SK-N-SH (cell line): ENCODE data around the gene CPN1. TPM values are rescaled to one million over a fixed set of nuclear protein-coding genes. Genes with fewer than 3 reads are reported as not detected.

Experiments used
- CTCF ChIA-PET: fragments of 300-600, 350-600 bp; formaldehyde crosslinking; extraction: SDS; loops from one replicate; lab custom pipeline; 2021; lab: Yijun Ruan, JAX
- POLR2A ChIA-PET: fragments of 350-600 bp; sonication (Branson Sonifier 250); formaldehyde crosslinking; extraction: SDS; loops from one replicate; lab custom pipeline; 2020; ENCODE audit warnings: antibody characterized with exemption, inconsistent platforms; lab: Yijun Ruan, JAX
- DNase-seq: peaks from one replicate; pipeline ENCODE4 v3.0.0; 2012
- H2AFZ ChIP-seq: fragments of 200-600 bp; sonication (generic); 2 replicates; pipeline ENCODE4 v1.8.1; 2016; ENCODE audit warnings: antibody characterized with exemption, mild to moderate bottlenecking, low read depth
- H3F3A ChIP-seq: fragments of 200-600 bp; sonication (generic); replicated peaks from 2 replicates; pipeline ENCODE3; 2016; ENCODE audit warnings: antibody characterized with exemption, mild to moderate bottlenecking; ENCODE audit not compliant: insufficient read depth
- H3K27ac ChIP-seq, 2 experiments: fragments of 200-500 bp in 1 of 2; fragments of 200-600 bp in 1 of 2; sonication (Bioruptor generic) in 1 of 2; sonication (generic), shearing (Covaris generic) in 1 of 2; 2 replicates each; pipeline versions ENCODE4 v1.5.1 to v1.6.1; 2014 to 2016; ENCODE audit warnings: low read depth in 2 of 2, inconsistent platforms in 1 of 2, low read length in 1 of 2, mild to moderate bottlenecking in 1 of 2, mixed read lengths in 1 of 2
- H3K27me3 ChIP-seq: fragments of 200-600 bp; sonication (generic), shearing (Covaris generic); 2 replicates; pipeline ENCODE4 v1.6.1; 2016; ENCODE audit warnings: mixed run types; ENCODE audit not compliant: insufficient read depth
- H3K36me3 ChIP-seq, 2 experiments: fragments of 200-500 bp in 1 of 2; fragments of 200-600 bp in 1 of 2; sonication (Bioruptor generic) in 1 of 2; sonication (generic) in 1 of 2; replicated peaks in 1 of 2; 2 replicates each; pipeline versions ENCODE3 to v1.5.1; 2014 to 2016; ENCODE audit warnings: low read length in 1 of 2, mild to moderate bottlenecking in 1 of 2; ENCODE audit not compliant: insufficient read depth in 2 of 2, control insufficient read depth in 1 of 2
- H3K4me1 ChIP-seq, 2 experiments: fragments of 200-500 bp in 1 of 2; fragments of 200-600 bp in 1 of 2; sonication (Bioruptor generic) in 1 of 2; sonication (generic), shearing (Covaris generic) in 1 of 2; 2 replicates each; pipeline versions ENCODE4 v1.5.1 to v1.6.1; 2014 to 2016; ENCODE audit warnings: low read depth in 1 of 2, low read length in 1 of 2, mixed run types in 1 of 2; ENCODE audit not compliant: insufficient read depth in 2 of 2, control insufficient read depth in 1 of 2
- H3K4me2 ChIP-seq: fragments of 200-600 bp; sonication (generic), shearing (Covaris generic); 2 replicates; pipeline ENCODE4 v1.6.1; 2017; ENCODE audit warnings: mixed run types
- H3K4me3 ChIP-seq, 2 experiments: fragments of 200-500 bp in 1 of 2; fragments of 200-600 bp in 1 of 2; sonication (Bioruptor generic) in 1 of 2; sonication (generic), shearing (Covaris generic) in 1 of 2; 2 replicates each; pipeline versions ENCODE4 v1.5.1 to v1.8.1; 2014 to 2016; ENCODE audit warnings: low read depth in 2 of 2, inconsistent platforms in 1 of 2, low read length in 1 of 2, mild to moderate bottlenecking in 1 of 2, mixed read lengths in 1 of 2, moderate library complexity in 1 of 2
- H3K79me2 ChIP-seq: fragments of 200-600 bp; sonication (generic); 2 replicates; pipeline ENCODE4 v1.8.1; 2017; ENCODE audit warnings: mild to moderate bottlenecking; ENCODE audit not compliant: insufficient read depth
- H3K9ac ChIP-seq: fragments of 200-600 bp; sonication (generic); 2 replicates; pipeline ENCODE4 v1.6.1; 2017; ENCODE audit warnings: mixed run types
- H3K9me2 ChIP-seq: fragments of 200-600 bp; sonication (generic); 2 replicates; pipeline ENCODE4 v1.6.1; 2017; ENCODE audit warnings: mixed run types
- H3K9me3 ChIP-seq: fragments of 200-600 bp; sonication (generic); 2 replicates; pipeline ENCODE4 v1.6.1; 2017; ENCODE audit warnings: mixed run types, mild to moderate bottlenecking, moderate library complexity
- H4K20me1 ChIP-seq: fragments of 200-600 bp; sonication (generic); 2 replicates; pipeline ENCODE4 v1.6.1; 2017; ENCODE audit warnings: mild to moderate bottlenecking, mixed run types; ENCODE audit not compliant: insufficient read depth
- CHD2 ChIP-seq: fragments of 150-350 bp; IDR thresholded peaks from 2 replicates; pipeline ENCODE4 v1.6.1; 2018; ENCODE audit warnings: low read length; ENCODE audit not compliant: partially characterized antibody
- ELF1 ChIP-seq: IDR thresholded peaks from 2 replicates; pipeline ENCODE4 v1.4.0; 2012
- EP300 ChIP-seq, 2 experiments: IDR thresholded peaks; 2 replicates each; pipeline versions ENCODE4 v1.4.0 to v1.6.1; 2012; ENCODE audit warnings: borderline replicate concordance in 1 of 2, low read depth in 1 of 2, low read length in 1 of 2
- FOSL2 ChIP-seq: IDR thresholded peaks from 2 replicates; pipeline ENCODE4 v1.4.0; 2012; ENCODE audit warnings: low read depth, mild to moderate bottlenecking, moderate library complexity, borderline replicate concordance
- FOXJ3 ChIP-seq: sonication (generic); formaldehyde crosslinking; IDR thresholded peaks from 2 replicates; pipeline ENCODE4 v1.5.1; 2020; ENCODE audit warnings: mild to moderate bottlenecking, missing genetic modification reagents
- GABPA ChIP-seq: IDR thresholded peaks from 2 replicates; pipeline ENCODE4 v1.4.0; 2012; ENCODE audit warnings: low read depth, mild to moderate bottlenecking
- GATA2 ChIP-seq: sonication (generic); formaldehyde crosslinking; IDR thresholded peaks from 2 replicates; pipeline ENCODE4 v1.5.0; 2020; ENCODE audit warnings: mild to moderate bottlenecking, missing genetic modification reagents
- POLR2AphosphoS5 ChIP-seq: IDR thresholded peaks from 2 replicates; pipeline ENCODE4 v1.6.1; 2012; ENCODE audit warnings: low read depth, low read length
- RAD21 ChIP-seq: IDR thresholded peaks from 2 replicates; pipeline ENCODE4 v1.6.1; 2012; ENCODE audit warnings: mild to moderate bottlenecking, low read length
- RFX5 ChIP-seq: IDR thresholded peaks from 2 replicates; pipeline ENCODE4 v1.6.1; 2012; ENCODE audit warnings: mild to moderate bottlenecking, improper control_type of control experiment, low read length
- RXRA ChIP-seq: IDR thresholded peaks from 2 replicates; pipeline ENCODE4 v1.4.0; 2012; ENCODE audit warnings: low read depth, mild to moderate bottlenecking, borderline replicate concordance
- SMC3 ChIP-seq: IDR thresholded peaks from 2 replicates; pipeline ENCODE4 v1.6.1; 2012; ENCODE audit warnings: low read depth, low read length, improper control_type of control experiment
- TAF1 ChIP-seq: IDR thresholded peaks from 2 replicates; pipeline ENCODE4 v1.6.1; 2012; ENCODE audit warnings: low read depth, mild to moderate bottlenecking, low read length, moderate library complexity, borderline replicate concordance
- USF2 ChIP-seq: fragments of 150-350 bp; IDR thresholded peaks from 2 replicates; pipeline ENCODE4 v1.6.1; 2017; ENCODE audit warnings: antibody characterized with exemption, low read length, low read depth, borderline replicate concordance
- WGBS: methylation state at CpG from one replicate; pipeline ENCODE4 v1.1.6; 2017; ENCODE audit warnings: low lambda C conversion rate; 5-methylcytosine and 5-hydroxymethylcytosine counted together
- polyA plus RNA-seq, 3 experiments: library from polyadenylated mRNA; depleted of rRNA; stranded (reverse); fragments of >200 nt; gene quantifications; 2 replicates each; pipeline ENCODE4 v1.2.3, GENCODE V29; 2012
- TF ChIP-seq, protein P1 (sequence below): IDR thresholded peaks from 2 replicates; pipeline ENCODE4; 2012
- TF ChIP-seq, protein P2 (sequence below): IDR thresholded peaks from 2 replicates; pipeline ENCODE4 v1.4.0; 2012; ENCODE audit warnings: low read depth
- TF ChIP-seq, protein P3 (sequence below): IDR thresholded peaks from 2 replicates; pipeline ENCODE4 v1.6.1; 2012; ENCODE audit warnings: mild to moderate bottlenecking, low read depth, low read length, moderate library complexity
- TF ChIP-seq, protein P4 (sequence below): fragments of 150-350 bp; IDR thresholded peaks from 2 replicates; pipeline ENCODE4 v1.6.1; 2016; ENCODE audit warnings: mild to moderate bottlenecking, low read depth, low read length
- TF ChIP-seq, protein P5 (sequence below): fragments of 200-600 bp; sonication (generic); IDR thresholded peaks from 2 replicates; pipeline ENCODE4 v1.6.1; 2017; ENCODE audit warnings: antibody characterized with exemption, mild to moderate bottlenecking, moderate library complexity

CPN1 gene
- polyA plus RNA-seq, 1 of the 3 experiments (the other 2 are of a cell fraction) = not detected

DNA sequence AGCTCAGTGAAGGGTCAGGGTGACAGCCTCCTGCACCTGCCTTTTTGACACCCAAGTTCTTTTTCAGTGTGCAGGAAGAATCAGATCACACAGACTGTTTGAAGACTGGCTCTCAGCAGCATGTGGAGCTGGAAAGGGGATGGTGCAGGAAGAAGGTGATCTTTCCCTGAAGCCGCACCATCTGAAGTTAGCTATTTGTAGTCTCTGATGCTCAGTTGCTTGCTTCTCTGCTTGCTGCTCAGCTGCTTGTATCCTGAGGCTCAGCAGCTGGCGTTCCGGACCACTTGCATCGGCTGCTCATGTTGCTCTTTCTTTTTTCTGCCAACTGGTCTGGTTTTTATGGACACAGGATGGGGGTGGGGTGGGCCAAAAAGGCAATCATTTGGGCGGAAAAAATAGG, 56.1 kb downstream of the CPN1 start:
- Histone ChIP-seq H3K27me3 (no peaks in the 10 kb centered on the region), H3F3A (no peaks in the 10 kb centered on the region), H4K20me1 (no peaks in the 10 kb centered on the region), H3K9me3 (no peaks in the 10 kb centered on the region), H3K4me1 (peaks cover 0 to 5% of the 10 kb centered on the region in 2 experiments; a peak in 1 of 4 replicates), H3K79me2 (no peaks in the 10 kb centered on the region), H3K36me3 (no peaks in the 10 kb centered on the region), H2AFZ (no peak overlapping the region), H3K27ac (no peak overlapping the region), H3K4me3 (no peak overlapping the region), H3K9me2 (no peaks in the 10 kb centered on the region), H3K4me2 (no peak overlapping the region), H3K9ac (no peak overlapping the region)
- no peak for DNase-seq
- POLR2A ChIA-PET = no interaction called here
- WGBS = 74% methylated on average over 5 of the region's 5 CpGs
- no peak for TF ChIP-seq RXRA
- no peak for TF ChIP-seq RAD21
- no peak for TF ChIP-seq SMC3
- TF ChIP-seq EP300 (IDR thresholded peaks at IDR 0.05; ENCODE audit: borderline replicate concordance in 1 of 2, low read depth in 1 of 2, low read length in 1 of 2) = no peak
- TF ChIP-seq, protein P1, sequence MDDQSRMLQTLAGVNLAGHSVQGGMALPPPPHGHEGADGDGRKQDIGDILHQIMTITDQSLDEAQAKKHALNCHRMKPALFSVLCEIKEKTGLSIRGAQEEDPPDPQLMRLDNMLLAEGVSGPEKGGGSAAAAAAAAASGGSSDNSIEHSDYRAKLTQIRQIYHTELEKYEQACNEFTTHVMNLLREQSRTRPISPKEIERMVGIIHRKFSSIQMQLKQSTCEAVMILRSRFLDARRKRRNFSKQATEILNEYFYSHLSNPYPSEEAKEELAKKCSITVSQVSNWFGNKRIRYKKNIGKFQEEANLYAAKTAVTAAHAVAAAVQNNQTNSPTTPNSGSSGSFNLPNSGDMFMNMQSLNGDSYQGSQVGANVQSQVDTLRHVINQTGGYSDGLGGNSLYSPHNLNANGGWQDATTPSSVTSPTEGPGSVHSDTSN = no peak
- no peak for TF ChIP-seq GABPA
- TF ChIP-seq, protein P2, sequence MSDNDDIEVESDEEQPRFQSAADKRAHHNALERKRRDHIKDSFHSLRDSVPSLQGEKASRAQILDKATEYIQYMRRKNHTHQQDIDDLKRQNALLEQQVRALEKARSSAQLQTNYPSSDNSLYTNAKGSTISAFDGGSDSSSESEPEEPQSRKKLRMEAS = no peak
- TF ChIP-seq, protein P3, sequence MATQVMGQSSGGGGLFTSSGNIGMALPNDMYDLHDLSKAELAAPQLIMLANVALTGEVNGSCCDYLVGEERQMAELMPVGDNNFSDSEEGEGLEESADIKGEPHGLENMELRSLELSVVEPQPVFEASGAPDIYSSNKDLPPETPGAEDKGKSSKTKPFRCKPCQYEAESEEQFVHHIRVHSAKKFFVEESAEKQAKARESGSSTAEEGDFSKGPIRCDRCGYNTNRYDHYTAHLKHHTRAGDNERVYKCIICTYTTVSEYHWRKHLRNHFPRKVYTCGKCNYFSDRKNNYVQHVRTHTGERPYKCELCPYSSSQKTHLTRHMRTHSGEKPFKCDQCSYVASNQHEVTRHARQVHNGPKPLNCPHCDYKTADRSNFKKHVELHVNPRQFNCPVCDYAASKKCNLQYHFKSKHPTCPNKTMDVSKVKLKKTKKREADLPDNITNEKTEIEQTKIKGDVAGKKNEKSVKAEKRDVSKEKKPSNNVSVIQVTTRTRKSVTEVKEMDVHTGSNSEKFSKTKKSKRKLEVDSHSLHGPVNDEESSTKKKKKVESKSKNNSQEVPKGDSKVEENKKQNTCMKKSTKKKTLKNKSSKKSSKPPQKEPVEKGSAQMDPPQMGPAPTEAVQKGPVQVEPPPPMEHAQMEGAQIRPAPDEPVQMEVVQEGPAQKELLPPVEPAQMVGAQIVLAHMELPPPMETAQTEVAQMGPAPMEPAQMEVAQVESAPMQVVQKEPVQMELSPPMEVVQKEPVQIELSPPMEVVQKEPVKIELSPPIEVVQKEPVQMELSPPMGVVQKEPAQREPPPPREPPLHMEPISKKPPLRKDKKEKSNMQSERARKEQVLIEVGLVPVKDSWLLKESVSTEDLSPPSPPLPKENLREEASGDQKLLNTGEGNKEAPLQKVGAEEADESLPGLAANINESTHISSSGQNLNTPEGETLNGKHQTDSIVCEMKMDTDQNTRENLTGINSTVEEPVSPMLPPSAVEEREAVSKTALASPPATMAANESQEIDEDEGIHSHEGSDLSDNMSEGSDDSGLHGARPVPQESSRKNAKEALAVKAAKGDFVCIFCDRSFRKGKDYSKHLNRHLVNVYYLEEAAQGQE = no peak
- no peak for TF ChIP-seq RFX5
- no peak for TF ChIP-seq FOXJ3 (CRISPR knock-in tag)
- no peak for TF ChIP-seq POLR2AphosphoS5
- CTCF ChIA-PET = interaction anchor here (1.5 to 4.2 kb wide), 2 partner anchors 20 to 180 kb away, joined by 6 to 16 read pairs; no protein-coding TSS in a partner anchor

DNA sequence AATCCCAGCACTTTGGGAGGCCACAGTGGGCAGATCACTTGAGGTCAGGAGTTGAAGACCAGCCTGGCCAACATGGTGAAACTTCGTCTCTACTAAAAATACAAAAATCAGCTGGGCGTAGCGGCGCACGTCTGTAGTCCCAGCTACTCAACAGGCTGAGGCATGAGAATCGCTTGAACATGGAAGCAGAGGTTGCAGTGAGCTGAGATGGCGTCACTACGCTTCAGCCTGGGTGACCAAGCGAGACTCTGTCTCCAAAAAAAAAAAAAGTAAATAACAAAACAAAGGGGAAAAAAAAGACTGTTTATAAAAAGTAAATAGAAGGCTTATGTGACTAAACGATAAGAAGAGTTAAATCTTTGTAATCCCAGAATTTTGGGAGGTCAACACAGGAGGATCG, 56.9 kb downstream of the CPN1 start:
- Histone ChIP-seq H3K9me3 (no peaks in the 10 kb centered on the region), H4K20me1 (no peaks in the 10 kb centered on the region), H3K9me2 (no peaks in the 10 kb centered on the region), H3K4me1 (peaks cover 0 to 5% of the 10 kb centered on the region in 2 experiments; a peak in 1 of 4 replicates), H3K79me2 (no peaks in the 10 kb centered on the region), H3K4me2 (no peak overlapping the region), H3K27ac (no peak overlapping the region), H2AFZ (no peak overlapping the region), H3K9ac (no peak overlapping the region), H3K4me3 (no peak overlapping the region), H3K36me3 (no peaks in the 10 kb centered on the region), H3K27me3 (no peaks in the 10 kb centered on the region), H3F3A (no peaks in the 10 kb centered on the region)
- 84% methylated on average over 11 of the region's 11 CpGs for WGBS
- ChIA-PET POLR2A (no interaction called here), CTCF (interaction anchor here (1.5 to 4.2 kb wide), 2 partner anchors 21 to 179 kb away, joined by 6 to 16 read pairs; no protein-coding TSS in a partner anchor)
- DNase-seq = no peak
- TF ChIP-seq CHD2 = no peak
- no peak for TF ChIP-seq TAF1
- no peak for TF ChIP-seq RAD21
- TF ChIP-seq RXRA = no peak
- TF ChIP-seq, protein P4, sequence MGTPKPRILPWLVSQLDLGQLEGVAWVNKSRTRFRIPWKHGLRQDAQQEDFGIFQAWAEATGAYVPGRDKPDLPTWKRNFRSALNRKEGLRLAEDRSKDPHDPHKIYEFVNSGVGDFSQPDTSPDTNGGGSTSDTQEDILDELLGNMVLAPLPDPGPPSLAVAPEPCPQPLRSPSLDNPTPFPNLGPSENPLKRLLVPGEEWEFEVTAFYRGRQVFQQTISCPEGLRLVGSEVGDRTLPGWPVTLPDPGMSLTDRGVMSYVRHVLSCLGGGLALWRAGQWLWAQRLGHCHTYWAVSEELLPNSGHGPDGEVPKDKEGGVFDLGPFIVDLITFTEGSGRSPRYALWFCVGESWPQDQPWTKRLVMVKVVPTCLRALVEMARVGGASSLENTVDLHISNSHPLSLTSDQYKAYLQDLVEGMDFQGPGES = no peak
- no peak for TF ChIP-seq FOSL2
- TF ChIP-seq FOXJ3 (CRISPR knock-in tag) = no peak
- TF ChIP-seq, protein P5, sequence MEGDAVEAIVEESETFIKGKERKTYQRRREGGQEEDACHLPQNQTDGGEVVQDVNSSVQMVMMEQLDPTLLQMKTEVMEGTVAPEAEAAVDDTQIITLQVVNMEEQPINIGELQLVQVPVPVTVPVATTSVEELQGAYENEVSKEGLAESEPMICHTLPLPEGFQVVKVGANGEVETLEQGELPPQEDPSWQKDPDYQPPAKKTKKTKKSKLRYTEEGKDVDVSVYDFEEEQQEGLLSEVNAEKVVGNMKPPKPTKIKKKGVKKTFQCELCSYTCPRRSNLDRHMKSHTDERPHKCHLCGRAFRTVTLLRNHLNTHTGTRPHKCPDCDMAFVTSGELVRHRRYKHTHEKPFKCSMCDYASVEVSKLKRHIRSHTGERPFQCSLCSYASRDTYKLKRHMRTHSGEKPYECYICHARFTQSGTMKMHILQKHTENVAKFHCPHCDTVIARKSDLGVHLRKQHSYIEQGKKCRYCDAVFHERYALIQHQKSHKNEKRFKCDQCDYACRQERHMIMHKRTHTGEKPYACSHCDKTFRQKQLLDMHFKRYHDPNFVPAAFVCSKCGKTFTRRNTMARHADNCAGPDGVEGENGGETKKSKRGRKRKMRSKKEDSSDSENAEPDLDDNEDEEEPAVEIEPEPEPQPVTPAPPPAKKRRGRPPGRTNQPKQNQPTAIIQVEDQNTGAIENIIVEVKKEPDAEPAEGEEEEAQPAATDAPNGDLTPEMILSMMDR = no peak
- TF ChIP-seq USF2 = no peak
- no peak for TF ChIP-seq GATA2 (CRISPR knock-in tag)
- TF ChIP-seq ELF1 = no peak
